Cardiac fibroblast (primary cell): ENCODE measurements around the gene CDK8.

ENCODE experiments used
- DNase-seq, 2 donors: peaks; one replicate each; pipeline versions ENCODE4 v3.0.0 to v3.0.0-alpha.2; 2010; ENCODE audit warnings: low read depth in 2 of 2
- H3K4me3 ChIP-seq, 2 donors: replicated peaks in 1 of 2; 1 replicate in 1 of 2; 2 replicates in 1 of 2; pipeline ENCODE4 v1.5.1; 2011; ENCODE audit warnings: low read depth in 2 of 2, low read length in 2 of 2, mild to moderate bottlenecking in 2 of 2, moderate library complexity in 1 of 2
- TF ChIP-seq, protein P1 (sequence below): IDR thresholded peaks from one replicate; pipeline ENCODE4 v1.5.1; 2011; ENCODE audit warnings: low read depth, mild to moderate bottlenecking, low read length, inconsistent platforms

The CDK8 gene

DNA sequence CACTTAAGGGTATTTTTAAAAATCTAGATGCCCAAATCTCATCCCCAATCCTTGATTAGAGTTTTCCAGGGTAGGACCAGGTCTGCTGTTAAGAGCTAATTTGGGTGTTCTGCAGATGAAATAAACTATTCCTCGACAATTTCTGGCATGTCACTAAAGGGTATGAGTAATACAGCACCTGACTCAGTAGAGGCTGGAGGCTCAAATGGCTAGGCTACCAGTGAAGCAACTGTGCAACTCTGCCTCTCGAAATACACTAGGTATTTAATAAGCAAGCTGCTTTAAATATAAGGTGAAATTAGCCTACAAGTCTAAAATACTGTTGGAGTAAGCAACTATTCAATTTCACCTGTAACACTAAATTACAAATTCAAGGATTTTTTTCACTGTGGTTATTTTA, 33.4 kb upstream of the CDK8 start:
- TF ChIP-seq, protein P1, sequence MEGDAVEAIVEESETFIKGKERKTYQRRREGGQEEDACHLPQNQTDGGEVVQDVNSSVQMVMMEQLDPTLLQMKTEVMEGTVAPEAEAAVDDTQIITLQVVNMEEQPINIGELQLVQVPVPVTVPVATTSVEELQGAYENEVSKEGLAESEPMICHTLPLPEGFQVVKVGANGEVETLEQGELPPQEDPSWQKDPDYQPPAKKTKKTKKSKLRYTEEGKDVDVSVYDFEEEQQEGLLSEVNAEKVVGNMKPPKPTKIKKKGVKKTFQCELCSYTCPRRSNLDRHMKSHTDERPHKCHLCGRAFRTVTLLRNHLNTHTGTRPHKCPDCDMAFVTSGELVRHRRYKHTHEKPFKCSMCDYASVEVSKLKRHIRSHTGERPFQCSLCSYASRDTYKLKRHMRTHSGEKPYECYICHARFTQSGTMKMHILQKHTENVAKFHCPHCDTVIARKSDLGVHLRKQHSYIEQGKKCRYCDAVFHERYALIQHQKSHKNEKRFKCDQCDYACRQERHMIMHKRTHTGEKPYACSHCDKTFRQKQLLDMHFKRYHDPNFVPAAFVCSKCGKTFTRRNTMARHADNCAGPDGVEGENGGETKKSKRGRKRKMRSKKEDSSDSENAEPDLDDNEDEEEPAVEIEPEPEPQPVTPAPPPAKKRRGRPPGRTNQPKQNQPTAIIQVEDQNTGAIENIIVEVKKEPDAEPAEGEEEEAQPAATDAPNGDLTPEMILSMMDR, result no peak
- peak overlapping the region; percentile 85 to 98 for H3K4me3 ChIP-seq

GRCh38 chr13:26221399-26221720, 32.6 kb upstream of the CDK8 start:
- TF ChIP-seq, protein P1, result no peak
- DNase-seq, result no peak
- peak overlapping the region; percentile 85 to 98 for H3K4me3 ChIP-seq

More for the DNA sequence above, 33.4 kb upstream of the CDK8 start:
- DNase-seq, result peak; percentile 32 to 68

- peak; percentile 99 for DNase-seq
- TF ChIP-seq, protein P1, result peak; percentile 3
- H3K4me3 ChIP-seq, result peak within 1 kb of the TSS; percentile 85 to 98
Observed at GRCh38 chr13:26221721-26222519, 32.0 kb upstream of the CDK8 start, which contains the start of gene RNF6. TSS of gene RNF6 (minus strand) at chr13:26222314. CDS start at chr13:26219649, 2,665 bp downstream.

DNA sequence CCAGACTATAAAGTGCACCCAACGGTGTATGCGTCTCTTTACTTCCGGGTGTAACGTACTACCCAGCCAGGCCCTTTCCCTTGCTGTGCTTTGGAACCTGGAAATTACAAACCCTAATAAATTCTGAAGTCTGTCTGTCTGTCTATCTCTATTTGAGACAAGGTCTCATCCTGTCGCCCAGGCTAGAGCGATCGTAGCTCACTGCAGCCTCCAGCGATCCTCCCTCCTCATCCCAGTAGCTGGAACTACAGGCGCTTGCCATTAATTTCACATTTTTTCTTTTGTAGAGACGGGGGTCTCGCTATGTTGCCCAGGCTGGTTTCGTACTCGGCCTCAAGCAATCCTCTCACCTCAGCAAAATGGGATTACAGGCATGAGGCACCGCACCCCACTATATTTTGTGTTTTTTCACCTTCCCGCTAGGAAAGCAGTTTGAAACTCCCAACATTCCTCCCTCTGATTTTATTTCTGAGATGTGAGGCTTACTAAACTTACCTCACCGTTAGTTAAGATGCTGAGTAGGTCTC, 31.3 kb upstream of the CDK8 start:
- H3K4me3 ChIP-seq, result peak overlapping the region; percentile 85 to 98
- TF ChIP-seq, protein P1, result no peak
- peak in 1 of 2 donors; percentile 13 for DNase-seq

GRCh38 chr13:26225896-26226617, 27.9 kb upstream of the CDK8 start:
- TF ChIP-seq, protein P1, result no peak
- DNase-seq, result no peak
- H3K4me3 ChIP-seq, result no peak overlapping the region

DNA sequence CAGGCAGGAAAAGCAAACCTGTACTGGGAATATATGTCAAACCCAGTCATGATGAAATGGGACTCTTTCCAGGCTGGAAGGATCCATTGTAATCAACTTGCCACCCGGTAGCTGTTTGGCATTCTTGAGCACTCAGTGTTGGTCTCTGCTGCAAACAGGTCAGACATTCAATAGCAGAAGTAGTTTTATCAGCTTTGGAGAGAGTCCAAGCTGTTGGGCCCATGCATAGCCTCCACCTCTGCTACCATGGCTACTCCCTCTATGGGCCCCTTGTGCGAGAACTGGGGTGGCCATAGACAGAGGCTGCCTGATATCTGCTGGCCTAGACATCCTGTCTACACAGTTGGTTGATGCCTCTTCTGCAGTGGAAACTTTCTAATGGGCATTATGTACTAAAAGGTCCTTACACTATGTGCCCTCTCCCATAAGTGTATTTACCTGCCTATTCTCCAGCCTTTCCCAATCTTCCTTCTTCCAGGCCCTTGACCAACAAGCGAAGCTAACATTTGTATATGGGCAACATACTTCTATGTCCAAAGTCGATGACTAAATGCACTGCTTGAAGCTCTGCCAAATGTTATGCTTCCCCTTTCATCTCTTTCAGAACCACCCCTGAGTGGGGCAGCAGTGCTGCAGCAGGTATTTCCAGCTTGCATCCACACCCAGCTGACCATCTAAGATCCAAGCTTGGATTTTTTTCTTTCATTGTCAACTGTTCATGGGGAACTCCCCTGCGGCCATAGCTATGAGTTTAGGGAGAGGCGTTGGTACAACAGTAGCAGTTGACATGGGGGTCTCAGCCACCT, 26.6 kb upstream of the CDK8 start:
- TF ChIP-seq, protein P1, result no peak
- DNase-seq, result no peak
- H3K4me3 ChIP-seq, result no peak overlapping the region
